Stimulated activated CD8-positive, alpha-beta memory T cell treated with anti-CD3 and anti-CD28 coated beads, Interleukin-7, amount 100 ng/mL, for 24 hours (primary cell): ENCODE data around the gene FBXO30.

ENCODE experiments used
- DNase-seq: peaks from one replicate; pipeline ENCODE4 v3.0.0-alpha.2; 2020; ENCODE audit warnings: low read depth

Gene FBXO30

GRCh38 chr6:145814501-145815308, at the start of gene FBXO30:
TSS of gene FBXO30 (minus strand) at chr6:145814795. CDS start at chr6:145806405, 8,390 bp downstream.
- DNase-seq = peak; percentile 62

- no peak for DNase-seq
Observed at GRCh38 chr6:145863988-145864616, 49.5 kb upstream of the FBXO30 start.

GRCh38 chr6:145863366-145863765, 48.8 kb upstream of the FBXO30 start:
- no peak for DNase-seq

GRCh38 chr6:145860562-145860961, 46.0 kb upstream of the FBXO30 start:
- DNase-seq = no peak

- no peak for DNase-seq
Observed at GRCh38 chr6:145850671-145851070, 36.1 kb upstream of the FBXO30 start.

GRCh38 chr6:145848541-145848940, 33.9 kb upstream of the FBXO30 start:
- no peak for DNase-seq

- DNase-seq = no peak
Observed at GRCh38 chr6:145845557-145845956, 31.0 kb upstream of the FBXO30 start.

- no peak for DNase-seq
Observed at GRCh38 chr6:145844933-145845540, 30.4 kb upstream of the FBXO30 start.

- no peak for DNase-seq
Observed at GRCh38 chr6:145842693-145843546, 28.3 kb upstream of the FBXO30 start.

- DNase-seq = no peak
Observed at GRCh38 chr6:145841668-145842067, 27.1 kb upstream of the FBXO30 start.

- no peak for DNase-seq
Observed at GRCh38 chr6:145839653-145840052, 25.1 kb upstream of the FBXO30 start.

- no peak for DNase-seq
Observed at GRCh38 chr6:145838305-145838704, 23.7 kb upstream of the FBXO30 start.

- no peak for DNase-seq
Observed at GRCh38 chr6:145836772-145837171, 22.2 kb upstream of the FBXO30 start.

GRCh38 chr6:145836170-145836569, 21.6 kb upstream of the FBXO30 start:
- DNase-seq = no peak

GRCh38 chr6:145830612-145831011, 16.0 kb upstream of the FBXO30 start:
- DNase-seq = no peak

GRCh38 chr6:145829950-145830349, 15.4 kb upstream of the FBXO30 start:
- DNase-seq = no peak

- no peak for DNase-seq
Observed at GRCh38 chr6:145829102-145829501, 14.5 kb upstream of the FBXO30 start.

GRCh38 chr6:145824344-145824743, 9.7 kb upstream of the FBXO30 start:
- DNase-seq = no peak

GRCh38 chr6:145823328-145823944, 8.8 kb upstream of the FBXO30 start:
- no peak for DNase-seq

GRCh38 chr6:145822456-145822855, 7.9 kb upstream of the FBXO30 start:
- no peak for DNase-seq

GRCh38 chr6:145819994-145820393, 5.4 kb upstream of the FBXO30 start:
- no peak for DNase-seq

- DNase-seq = no peak
Observed at GRCh38 chr6:145818796-145819195, 4.2 kb upstream of the FBXO30 start.
